NCI-H226 (cell line): ENCODE data around the gene BSX.

Experiments used
- DNase-seq: peaks from one replicate; pipeline ENCODE4 v3.0.0-alpha.2; 2015

The BSX gene

DNA sequence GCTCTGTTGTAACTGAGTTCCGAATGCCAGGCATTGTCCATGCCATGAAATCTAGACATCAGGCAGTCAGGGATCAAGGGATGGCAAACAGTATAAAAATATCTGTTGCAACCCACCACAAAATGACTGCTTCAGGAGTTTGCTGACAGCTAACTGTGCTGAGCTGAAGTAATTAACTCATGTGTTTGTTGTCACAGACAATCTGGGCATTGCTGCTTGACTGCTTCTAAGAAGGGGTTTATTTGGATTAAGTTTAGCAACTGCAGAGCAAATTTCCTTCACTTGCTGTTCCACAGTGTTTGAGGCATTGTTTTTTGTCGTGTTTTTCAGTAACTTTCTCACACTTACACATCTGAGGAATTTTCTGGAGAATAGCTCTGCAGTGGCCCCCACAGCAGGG lies 30.4 kb downstream of the BSX start:
- DNase-seq, result no peak

DNA sequence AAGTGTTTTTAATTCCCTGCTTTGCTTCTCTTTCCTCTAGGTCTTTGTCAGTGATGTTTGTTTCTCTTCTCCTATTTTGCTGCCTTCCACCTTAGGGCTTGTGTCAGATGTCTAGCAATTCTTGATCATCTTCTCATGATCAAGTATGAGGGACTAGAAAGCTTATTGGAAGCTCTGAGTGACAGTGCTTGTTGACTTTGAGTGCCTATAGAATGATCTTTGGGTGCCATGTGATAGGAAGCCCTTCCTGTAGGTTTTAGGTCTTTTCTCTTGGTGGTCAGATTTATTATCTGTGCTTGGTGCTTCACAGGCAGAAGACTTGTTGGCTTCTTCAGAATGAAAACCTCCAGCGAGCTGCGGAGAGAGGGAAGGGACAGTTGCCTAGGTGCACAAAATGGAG lies 43.1 kb downstream of the BSX start:
- no peak for DNase-seq

DNA sequence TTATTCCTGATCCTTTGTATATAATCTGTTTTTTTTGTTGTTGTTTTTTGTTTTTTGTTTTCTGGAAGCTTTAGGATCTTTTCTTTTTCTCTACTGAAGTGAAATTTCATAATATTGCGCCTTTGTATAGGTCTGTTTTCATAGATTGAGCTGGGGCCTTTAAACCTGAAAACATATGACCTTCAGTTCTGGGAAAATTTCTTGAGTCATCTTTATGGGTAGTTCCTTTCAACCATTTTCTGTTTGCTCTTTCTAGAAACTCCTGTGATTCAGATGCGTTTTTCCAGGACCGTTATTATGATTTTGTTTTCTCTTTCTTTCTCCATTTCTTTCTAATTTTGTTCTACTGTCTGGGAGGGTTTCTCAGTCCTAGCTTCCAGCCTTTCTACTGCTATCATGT lies 43.7 kb downstream of the BSX start:
- no peak for DNase-seq

DNA sequence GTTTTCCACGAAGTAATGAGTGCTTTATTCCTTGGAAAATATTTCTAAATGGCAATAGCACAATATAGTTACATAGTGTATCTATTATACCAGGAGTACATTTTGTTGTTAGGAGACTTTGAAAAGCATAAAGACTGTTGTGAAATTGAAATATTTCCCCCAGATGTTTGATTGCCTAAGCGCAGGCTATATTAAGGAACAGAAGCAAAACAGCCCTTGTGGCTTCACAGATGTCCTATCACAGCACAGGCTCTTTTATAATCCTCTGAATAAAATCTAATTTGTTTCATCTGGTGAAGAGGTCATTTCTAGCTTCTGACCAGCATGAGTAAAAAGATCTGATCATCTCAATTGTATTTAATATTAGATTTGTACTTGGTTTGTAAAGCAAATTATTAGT lies 48.2 kb downstream of the BSX start:
- no peak for DNase-seq

DNA sequence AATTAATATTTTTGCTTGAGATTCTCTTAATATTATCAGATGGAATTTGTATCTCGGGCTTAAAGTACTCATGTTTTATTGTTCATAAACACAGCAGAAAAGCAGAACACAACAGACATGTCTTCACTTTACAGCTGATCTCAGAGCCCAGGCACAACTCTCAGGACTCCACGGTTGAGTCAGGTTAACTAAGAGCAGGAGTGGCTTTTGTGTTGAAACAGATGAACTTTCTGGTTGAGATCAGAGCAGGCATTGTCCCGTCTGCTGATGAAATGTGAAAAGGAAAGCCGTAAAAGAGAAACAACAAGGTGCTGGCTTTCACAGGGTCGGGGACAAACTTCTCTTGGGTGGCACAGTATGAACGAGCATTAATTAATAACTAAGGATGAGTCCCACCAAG lies 50.1 kb downstream of the BSX start:
- no peak for DNase-seq
